Large intestine (tissue), 3 donors: ENCODE results near the gene FCHSD2. TPM values are rescaled to one million over a fixed set of nuclear protein-coding genes. Genes with fewer than 3 reads are reported as not detected.
"Not testable (repeated sequence)": the region's sequence is repeated elsewhere in the genome, so short reads cannot be mapped to it uniquely, and the experiment has no call there.

ENCODE experiments used
- DNase-seq, 2 donors: peaks; one replicate each; pipeline versions ENCODE4 v3.0.0 to v3.0.0-alpha.2; 2013
- H3K27ac ChIP-seq: one replicate; pipeline ENCODE4 v1.5.1; 2013; ENCODE audit warnings: low read length
- H3K27me3 ChIP-seq: 2 replicates; pipeline ENCODE4 v1.6.1; 2013; ENCODE audit warnings: low read length; ENCODE audit not compliant: control insufficient read depth, insufficient read depth
- H3K36me3 ChIP-seq: 2 replicates; pipeline ENCODE4 v1.6.1; 2013; ENCODE audit warnings: low read length; ENCODE audit not compliant: control insufficient read depth, insufficient read depth
- H3K4me1 ChIP-seq: one replicate; pipeline ENCODE4 v1.6.1; 2013; ENCODE audit warnings: low read length; ENCODE audit not compliant: control insufficient read depth, insufficient read depth
- H3K4me3 ChIP-seq: one replicate; pipeline ENCODE4 v1.5.1; 2013; ENCODE audit warnings: low read length
- H3K9me3 ChIP-seq: one replicate; pipeline ENCODE4 v1.6.1; 2013; ENCODE audit warnings: mild to moderate bottlenecking, low read depth, low read length, moderate library complexity; ENCODE audit not compliant: control insufficient read depth
- WGBS: methylation state at CpG from one replicate; pipeline ENCODE4 v1.1.5; 2013; ENCODE audit warnings: low lambda C conversion rate; ENCODE audit not compliant: insufficient coverage; 5-methylcytosine and 5-hydroxymethylcytosine counted together
- polyA plus RNA-seq: library from polyadenylated mRNA; unstranded; fragments of 120-200 nt; gene quantifications from one replicate; pipeline ENCODE4 v1.2.1, GENCODE V29; 2013

Gene FCHSD2
- polyA plus RNA-seq, 1 donor: 23.4 TPM

- Histone ChIP-seq H3K4me3 (no peak overlapping the region), H3K4me1 (no peaks in the 10 kb centered on the region), H3K36me3 (no peaks in the 10 kb centered on the region), H3K27me3 (no peaks in the 10 kb centered on the region), H3K9me3 (peaks cover 9% of the 10 kb centered on the region), H3K27ac (no peak overlapping the region)
- no CpG with 5 or more reads among the region's 3 CpGs for WGBS
- no peak for DNase-seq
Observed at GRCh38 chr11:73030130-73030529, 112.0 kb downstream of the FCHSD2 start.

- no peak for DNase-seq
- peaks cover 13% of the 10 kb centered on the region for H3K9me3 ChIP-seq
- no CpG with 5 or more reads among the region's 2 CpGs for WGBS
- H3K27me3 ChIP-seq: no peaks in the 10 kb centered on the region
- H3K4me1 ChIP-seq: no peaks in the 10 kb centered on the region
- no peak overlapping the region for H3K4me3 ChIP-seq
- H3K27ac ChIP-seq: no peak overlapping the region
- no peaks in the 10 kb centered on the region for H3K36me3 ChIP-seq
Observed at GRCh38 chr11:73029403-73029802, 112.7 kb downstream of the FCHSD2 start.

- Histone ChIP-seq H3K9me3 (peaks cover 16% of the 10 kb centered on the region), H3K4me1 (no peaks in the 10 kb centered on the region), H3K36me3 (no peaks in the 10 kb centered on the region), H3K27me3 (no peaks in the 10 kb centered on the region), H3K27ac (no peak overlapping the region), H3K4me3 (no peak overlapping the region)
- WGBS: 84% methylated on average over 2 of the region's 4 CpGs
- DNase-seq: no peak
Observed at GRCh38 chr11:73028611-73029010, 113.5 kb downstream of the FCHSD2 start.

- WGBS: no CpG with 5 or more reads among the region's 2 CpGs
- peaks cover 16% of the 10 kb centered on the region for H3K9me3 ChIP-seq
- not testable (repeated sequence) for H3K27me3 ChIP-seq, H3K27ac ChIP-seq, H3K36me3 ChIP-seq, H3K4me3 ChIP-seq, H3K4me1 ChIP-seq
- DNase-seq: peak in 1 of 2 donors; percentile 2
Observed at GRCh38 chr11:73027840-73028239, 114.3 kb downstream of the FCHSD2 start.

- Histone ChIP-seq H3K4me1 (no peaks in the 10 kb centered on the region), H3K27me3 (no peaks in the 10 kb centered on the region), H3K9me3 (peaks cover 16% of the 10 kb centered on the region), H3K4me3 (no peak overlapping the region), H3K27ac (no peak overlapping the region), H3K36me3 (no peaks in the 10 kb centered on the region)
- no CpG with 5 or more reads among the region's 5 CpGs for WGBS
- no peak for DNase-seq
Observed at GRCh38 chr11:73024639-73025038, 117.5 kb downstream of the FCHSD2 start.

GRCh38 chr11:73019996-73020395, 122.1 kb downstream of the FCHSD2 start:
- H3K4me1 ChIP-seq: no peaks in the 10 kb centered on the region
- no CpG with 5 or more reads among the region's 1 CpG for WGBS
- H3K36me3 ChIP-seq: no peaks in the 10 kb centered on the region
- H3K27ac ChIP-seq: no peak overlapping the region
- H3K4me3 ChIP-seq: no peak overlapping the region
- peak in 1 of 2 donors; percentile 30 for DNase-seq
- no peaks in the 10 kb centered on the region for H3K27me3 ChIP-seq
- H3K9me3 ChIP-seq: peaks cover 6% of the 10 kb centered on the region

GRCh38 chr11:73019449-73019848, 122.7 kb downstream of the FCHSD2 start:
- DNase-seq: no peak
- Histone ChIP-seq H3K9me3 (peaks cover 3% of the 10 kb centered on the region), H3K4me3 (no peak overlapping the region), H3K27ac (no peak overlapping the region), H3K36me3 (no peaks in the 10 kb centered on the region), H3K27me3 (no peaks in the 10 kb centered on the region), H3K4me1 (no peaks in the 10 kb centered on the region)

- Histone ChIP-seq H3K9me3 (no peaks in the 10 kb centered on the region), H3K27me3 (no peaks in the 10 kb centered on the region), H3K27ac (no peak overlapping the region), H3K36me3 (no peaks in the 10 kb centered on the region), H3K4me1 (no peaks in the 10 kb centered on the region), H3K4me3 (no peak overlapping the region)
- no peak for DNase-seq
Observed at GRCh38 chr11:73018856-73019255, 123.3 kb downstream of the FCHSD2 start.

- no peak for DNase-seq
- H3K4me3 ChIP-seq: no peak overlapping the region
- H3K36me3 ChIP-seq: no peaks in the 10 kb centered on the region
- no peaks in the 10 kb centered on the region for H3K4me1 ChIP-seq
- H3K27me3 ChIP-seq: no peaks in the 10 kb centered on the region
- no peak overlapping the region for H3K27ac ChIP-seq
- WGBS: 100% methylated on average over 2 of the region's 8 CpGs
- no peaks in the 10 kb centered on the region for H3K9me3 ChIP-seq
Observed at GRCh38 chr11:73017024-73017751, 124.9 kb downstream of the FCHSD2 start.

GRCh38 chr11:73013021-73013420, 129.1 kb downstream of the FCHSD2 start:
- no peaks in the 10 kb centered on the region for H3K27me3 ChIP-seq
- H3K27ac ChIP-seq: no peak overlapping the region
- H3K36me3 ChIP-seq: peaks cover 10% of the 10 kb centered on the region
- peaks cover 16% of the 10 kb centered on the region for H3K9me3 ChIP-seq
- no CpG with 5 or more reads among the region's 1 CpG for WGBS
- H3K4me1 ChIP-seq: no peaks in the 10 kb centered on the region
- no peak overlapping the region for H3K4me3 ChIP-seq
- DNase-seq: no peak

GRCh38 chr11:73012121-73012863, 129.8 kb downstream of the FCHSD2 start:
- no peak for DNase-seq
- Histone ChIP-seq H3K36me3 (peaks cover 10% of the 10 kb centered on the region), H3K4me1 (no peaks in the 10 kb centered on the region), H3K27me3 (no peaks in the 10 kb centered on the region), H3K27ac (no peak overlapping the region), H3K9me3 (peaks cover 16% of the 10 kb centered on the region), H3K4me3 (no peak overlapping the region)
- 40% methylated on average over 1 of the region's 2 CpGs for WGBS
